Measurements from ENCODE around the gene CDK2AP2. TPM values are rescaled to one million over a fixed set of nuclear protein-coding genes. Genes with fewer than 3 reads are reported as not detected.

The CDK2AP2 gene
- total RNA-seq, 4 donors from 2014 or later, result 16.7 to 44.6 (median 30.9) TPM

- 65% methylated on average over 5 of the region's 8 CpGs for WGBS
- Histone ChIP-seq H3K27me3 (no peaks in the 10 kb centered on the region), H3K36me3 (no peaks in the 10 kb centered on the region), H3K4me3 (no peak overlapping the region), H3K4me1 (peaks cover 5% of the 10 kb centered on the region), H3K27ac (no peak overlapping the region), H3K9me3 (no peaks in the 10 kb centered on the region)
- TF ChIP-seq POLR2AphosphoS5 (IDR thresholded peaks at IDR 0.05) (no peak), POLR2A (IDR thresholded peaks at IDR 0.05) (no peak), CTCF (IDR thresholded peaks at IDR 0.05) (no peak), EP300 (IDR thresholded peaks at IDR 0.05) (no peak)
- no peak for DNase-seq (ENCODE audit: low spot score in 2 of 2)
Measured at GRCh38 chr11:67545280-67545679, 37.3 kb upstream of the CDK2AP2 start.

- Histone ChIP-seq H3K27me3 (no peaks in the 10 kb centered on the region), H3K4me3 (no peak overlapping the region), H3K36me3 (no peaks in the 10 kb centered on the region), H3K4me1 (peaks cover 5% of the 10 kb centered on the region), H3K27ac (no peak overlapping the region), H3K9me3 (no peaks in the 10 kb centered on the region)
- no peak for DNase-seq (ENCODE audit: low spot score in 2 of 2)
- 51% methylated on average over 10 of the region's 10 CpGs for WGBS
- no peak for TF ChIP-seq EP300 (IDR thresholded peaks at IDR 0.05)
- TF ChIP-seq POLR2A (IDR thresholded peaks at IDR 0.05), result no peak
Measured at GRCh38 chr11:67544616-67545242, 36.8 kb upstream of the CDK2AP2 start.

- TF ChIP-seq POLR2A (IDR thresholded peaks at IDR 0.05) (no peak), POLR2AphosphoS5 (IDR thresholded peaks at IDR 0.05) (no peak), CTCF (IDR thresholded peaks at IDR 0.05) (no peak), EP300 (IDR thresholded peaks at IDR 0.05) (no peak)
- 57% methylated on average over 2 of the region's 2 CpGs for WGBS
- Histone ChIP-seq H3K36me3 (no peaks in the 10 kb centered on the region), H3K27me3 (no peaks in the 10 kb centered on the region), H3K4me1 (peaks cover 5% of the 10 kb centered on the region), H3K4me3 (no peak overlapping the region), H3K9me3 (no peaks in the 10 kb centered on the region), H3K27ac (no peak overlapping the region)
- DNase-seq (ENCODE audit: low spot score in 2 of 2), result no peak
Measured at GRCh38 chr11:67543585-67543984, 35.6 kb upstream of the CDK2AP2 start.

- DNase-seq (ENCODE audit: low spot score in 2 of 2), result no peak
Measured at GRCh38 chr11:67542971-67543370, 35.0 kb upstream of the CDK2AP2 start.

GRCh38 chr11:67542169-67542568 is 34.2 kb upstream of the CDK2AP2 start:
- WGBS, result 61% methylated on average over 3 of the region's 3 CpGs
- no peaks in the 10 kb centered on the region for H3K36me3 ChIP-seq
- TF ChIP-seq POLR2A (IDR thresholded peaks at IDR 0.05), result no peak
- TF ChIP-seq CTCF (IDR thresholded peaks at IDR 0.05), result no peak
- TF ChIP-seq EP300 (IDR thresholded peaks at IDR 0.05), result no peak
- no peak for TF ChIP-seq POLR2AphosphoS5 (IDR thresholded peaks at IDR 0.05)
- no peaks in the 10 kb centered on the region for H3K27me3 ChIP-seq
- H3K9me3 ChIP-seq, result no peaks in the 10 kb centered on the region
- no peak overlapping the region for H3K27ac ChIP-seq
- no peak overlapping the region for H3K4me3 ChIP-seq
- H3K4me1 ChIP-seq, result peaks cover 5% of the 10 kb centered on the region
- DNase-seq (ENCODE audit: low spot score in 2 of 2), result no peak

More at GRCh38 chr11:67542971-67543370, 35.0 kb upstream of the CDK2AP2 start:
- TF ChIP-seq POLR2A (IDR thresholded peaks at IDR 0.05) (no peak), POLR2AphosphoS5 (IDR thresholded peaks at IDR 0.05) (no peak), CTCF (IDR thresholded peaks at IDR 0.05) (no peak)
- Histone ChIP-seq H3K9me3 (no peaks in the 10 kb centered on the region), H3K4me3 (no peak overlapping the region), H3K27ac (no peak overlapping the region), H3K4me1 (peaks cover 5% of the 10 kb centered on the region), H3K36me3 (no peaks in the 10 kb centered on the region), H3K27me3 (no peaks in the 10 kb centered on the region)
- 67% methylated on average over 6 of the region's 7 CpGs for WGBS

DNA sequence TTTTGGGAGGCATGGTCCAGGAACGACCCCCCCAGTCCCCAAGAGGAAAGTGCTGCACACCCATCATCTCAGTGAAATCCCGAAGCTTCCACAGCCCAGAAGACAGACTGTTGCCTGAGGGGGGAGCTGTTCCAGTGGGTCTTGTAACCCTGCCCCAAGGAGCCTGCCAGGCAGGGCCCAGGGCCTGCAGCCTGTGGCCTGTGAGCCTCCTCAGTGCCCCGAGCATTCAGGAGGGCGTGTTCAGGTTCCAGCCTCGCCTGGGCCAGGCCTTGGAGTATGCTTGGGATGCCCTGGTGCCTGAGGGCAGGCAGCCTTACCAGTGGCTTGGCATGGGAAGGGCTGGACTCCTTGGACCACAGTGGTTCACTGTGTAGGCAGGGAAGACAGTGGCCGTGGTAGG is 33.2 kb upstream of the CDK2AP2 start:
- 100% methylated on average over 2 of the region's 6 CpGs for WGBS
- no peak for TF ChIP-seq CTCF (IDR thresholded peaks at IDR 0.05)
- TF ChIP-seq POLR2A (IDR thresholded peaks at IDR 0.05), result no peak
- no peak for TF ChIP-seq EP300 (IDR thresholded peaks at IDR 0.05)
- no peak for TF ChIP-seq POLR2AphosphoS5 (IDR thresholded peaks at IDR 0.05)
- DNase-seq (ENCODE audit: low spot score in 2 of 2), result no peak

More for the DNA sequence above, 33.2 kb upstream of the CDK2AP2 start:
- no peak overlapping the region for H3K4me3 ChIP-seq
- H3K27ac ChIP-seq, result no peak overlapping the region
- H3K9me3 ChIP-seq, result no peaks in the 10 kb centered on the region
- H3K27me3 ChIP-seq, result no peaks in the 10 kb centered on the region
- no peaks in the 10 kb centered on the region for H3K36me3 ChIP-seq
- peaks cover 5% of the 10 kb centered on the region for H3K4me1 ChIP-seq

Data from suprapubic skin (tissue), 4 donors.